Endometrial microvascular endothelial cells (primary cell): ENCODE data around the gene MAS1. TPM values are rescaled to one million over a fixed set of nuclear protein-coding genes. Genes with fewer than 3 reads are reported as not detected.
"Not testable (repeated sequence)": the region's sequence is repeated elsewhere in the genome, so short reads cannot be mapped to it uniquely, and the experiment has no call there.

Experiments used
- in situ Hi-C: cut with HindIII; loops from 2 replicates; pipeline ENCODE4 v1.10.0; 2017; ENCODE audit warnings: low sequenced_read_pairs, low pct_unique_long_range_greater_than_20kb; ENCODE audit errors: inconsistent ontology term
- total RNA-seq: library from RNA; depleted of rRNA; stranded (reverse); fragments of >200 nt; gene quantifications from one replicate; pipeline ENCODE4 v1.2.3, GENCODE V29; 2015; ENCODE audit errors: inconsistent ontology term

The MAS1 gene
- total RNA-seq, 1 donor from 2014 or later: not detected

DNA sequence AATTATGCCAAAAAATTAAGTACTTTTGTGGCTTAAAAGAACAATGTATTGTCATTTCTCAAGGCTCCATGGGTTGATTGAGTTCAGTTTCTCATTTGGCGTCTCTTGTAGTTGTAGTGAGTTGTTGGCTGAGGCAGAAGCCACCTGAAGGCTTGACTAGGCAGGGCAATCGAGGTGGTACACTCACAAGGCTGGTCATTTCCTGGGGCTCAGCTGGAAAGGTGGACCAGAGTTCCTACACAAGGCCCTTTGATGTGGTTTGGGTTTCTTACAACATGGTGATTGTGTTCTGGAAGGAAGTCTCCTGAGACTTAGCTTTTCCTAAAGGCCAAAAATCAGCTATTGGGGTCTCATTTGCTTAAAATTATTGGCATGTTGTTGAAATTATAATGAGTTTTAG is 22.6 kb downstream of the MAS1 start:
- in situ Hi-C loops: no loop called here

DNA sequence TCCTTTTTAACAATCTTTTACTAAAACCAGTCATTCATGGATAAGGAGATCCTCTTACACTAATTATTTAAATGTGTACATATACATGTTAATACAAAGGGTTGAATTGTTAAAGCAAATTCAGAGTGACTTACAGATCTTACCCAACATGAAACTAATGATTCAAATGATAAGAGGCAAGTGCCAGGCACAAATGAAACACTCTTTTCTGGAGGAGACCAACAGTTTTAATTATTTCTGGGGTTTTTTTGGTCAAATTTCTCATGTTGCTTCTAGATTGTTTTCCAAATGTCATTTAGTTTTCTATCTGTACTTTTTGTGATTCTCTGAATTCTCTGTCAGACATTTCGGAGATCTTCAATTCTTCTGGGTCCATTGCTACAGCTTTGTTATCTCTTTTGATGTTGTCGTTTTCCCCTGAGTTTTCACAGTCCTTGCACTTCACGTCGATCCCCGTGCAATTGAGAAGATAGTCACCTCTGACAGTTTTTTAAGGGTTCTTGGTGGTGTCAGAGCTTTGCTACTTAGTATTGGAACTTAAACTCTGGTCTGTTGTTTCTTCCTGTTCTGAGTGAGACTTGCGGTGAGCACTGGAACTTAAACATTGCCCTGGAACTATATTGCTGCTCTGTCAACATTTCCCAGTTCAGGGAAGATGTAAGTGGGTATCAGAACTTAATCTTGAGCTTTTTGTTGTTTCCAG is 23.2 kb downstream of the MAS1 start:
- in situ Hi-C loops: no loop called here

DNA sequence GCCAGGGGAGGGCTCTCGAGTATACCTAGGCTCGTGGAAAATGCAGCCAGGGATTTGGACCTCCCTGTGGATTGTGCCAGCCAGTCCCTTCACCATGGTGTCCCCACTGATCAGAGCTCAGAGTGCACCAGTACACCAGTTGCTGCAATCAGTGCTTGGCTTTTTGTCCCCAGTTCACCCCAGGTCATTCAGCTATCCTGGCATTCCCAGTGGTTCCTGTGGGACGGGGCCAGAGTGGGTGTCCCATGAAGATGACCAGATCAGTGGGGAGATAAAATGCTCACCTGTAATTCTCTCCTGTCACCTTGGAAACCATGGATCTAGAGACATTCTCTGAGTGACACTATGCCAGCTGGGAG is 23.8 kb downstream of the MAS1 start:
- in situ Hi-C loops: no loop called here

DNA sequence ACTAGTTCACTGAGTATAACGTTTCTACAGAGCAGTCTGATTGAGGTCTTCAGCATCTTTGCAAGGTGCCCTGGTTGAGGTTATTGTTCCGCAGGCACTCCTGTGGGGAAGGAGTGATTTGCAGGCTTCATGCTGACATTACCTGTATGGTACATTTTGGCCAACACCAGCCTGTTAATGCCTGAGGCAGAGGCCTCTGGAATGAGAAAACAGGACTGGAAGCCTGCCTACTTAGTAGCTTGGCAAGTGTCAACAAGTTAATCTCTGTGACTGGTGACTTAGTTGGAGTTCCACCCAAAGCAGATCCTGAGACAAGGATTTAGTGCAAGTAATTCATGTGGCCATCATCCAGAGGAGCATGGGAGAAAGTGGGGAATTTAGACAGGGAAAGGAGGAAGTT is 24.6 kb downstream of the MAS1 start:
- in situ Hi-C loops: no loop called here

DNA sequence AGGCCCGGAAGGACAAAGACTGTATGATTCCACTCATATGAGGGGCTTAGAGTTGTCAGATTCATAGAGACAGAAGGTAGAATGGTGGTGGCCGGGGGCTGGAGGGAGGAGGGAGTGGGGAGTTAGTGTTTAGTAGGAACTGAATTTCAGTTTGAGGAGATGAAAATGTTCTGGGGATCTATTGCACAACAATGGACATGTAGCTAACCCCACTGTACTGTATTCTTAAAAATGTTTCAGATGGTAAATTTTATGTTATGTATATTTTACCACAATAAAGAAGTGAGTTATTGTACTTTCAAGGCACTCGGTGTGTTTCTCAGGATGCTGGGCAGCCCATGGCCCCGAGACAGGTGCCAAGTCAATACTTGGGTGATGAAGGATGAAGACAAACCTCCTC is 25.4 kb downstream of the MAS1 start:
- in situ Hi-C loops: no loop called here

DNA sequence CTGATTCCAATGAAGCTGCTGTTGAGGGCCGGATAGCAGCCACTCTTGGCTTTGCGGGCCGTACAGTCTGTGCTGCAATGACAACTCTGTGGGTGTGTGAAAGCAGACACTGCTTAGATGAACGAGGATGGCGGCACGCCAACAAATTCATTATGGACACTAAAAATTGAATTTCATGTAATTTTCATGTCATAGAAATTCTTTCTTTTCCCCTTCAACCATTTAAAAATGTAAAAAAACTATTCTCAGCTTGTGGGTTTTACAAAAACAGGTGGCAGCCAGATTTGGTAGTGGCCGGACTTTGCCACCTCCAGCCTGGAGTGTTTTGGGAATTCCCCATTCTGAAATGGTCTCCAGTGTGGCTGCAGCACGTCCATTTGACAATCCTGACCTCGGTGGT is 26.0 kb downstream of the MAS1 start:
- in situ Hi-C loops: no loop called here

DNA sequence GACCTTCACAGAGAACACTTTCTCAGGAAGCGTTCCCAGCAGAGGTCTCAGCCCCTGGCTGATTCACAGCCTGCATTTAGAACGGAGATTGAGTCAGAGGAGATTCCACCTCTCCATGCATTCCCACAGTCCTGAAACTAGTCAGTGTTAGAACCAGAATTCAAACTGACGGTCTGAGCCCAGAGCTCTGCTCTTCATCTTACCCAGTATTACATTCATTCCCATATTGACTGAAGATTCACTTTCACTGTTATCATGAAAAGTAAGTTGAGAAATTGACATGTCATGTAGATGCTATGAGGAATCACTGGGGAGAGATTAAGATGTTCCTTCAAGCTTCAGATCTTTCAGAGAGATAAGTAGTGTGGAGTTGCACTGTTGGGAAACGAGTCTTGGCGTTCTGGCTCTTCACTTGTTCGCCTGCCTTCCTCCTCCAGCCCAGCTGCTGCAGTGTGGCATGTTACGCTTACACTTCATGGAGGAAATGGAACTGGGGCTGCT is 28.3 kb downstream of the MAS1 start:
- in situ Hi-C loops: no loop called here

DNA sequence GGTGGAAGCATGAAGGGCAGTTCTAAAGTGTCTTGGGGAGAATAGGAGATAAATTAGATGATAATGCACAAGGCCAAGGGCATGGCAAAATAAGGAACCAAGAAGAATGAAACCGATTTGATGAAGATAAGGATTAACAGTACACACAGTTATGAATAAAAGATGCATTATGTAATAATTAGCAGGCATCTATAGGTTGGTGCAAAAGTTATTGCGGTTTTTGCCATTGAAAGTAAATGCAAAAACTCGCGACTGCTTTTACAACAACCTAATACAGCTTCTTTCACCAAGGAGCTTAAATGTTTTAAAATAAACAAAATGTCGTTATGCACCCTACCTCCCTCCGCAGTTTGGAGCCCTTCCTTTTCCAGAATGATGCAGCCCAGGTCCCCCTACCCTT is 29.0 kb downstream of the MAS1 start:
- in situ Hi-C loops: no loop called here

DNA sequence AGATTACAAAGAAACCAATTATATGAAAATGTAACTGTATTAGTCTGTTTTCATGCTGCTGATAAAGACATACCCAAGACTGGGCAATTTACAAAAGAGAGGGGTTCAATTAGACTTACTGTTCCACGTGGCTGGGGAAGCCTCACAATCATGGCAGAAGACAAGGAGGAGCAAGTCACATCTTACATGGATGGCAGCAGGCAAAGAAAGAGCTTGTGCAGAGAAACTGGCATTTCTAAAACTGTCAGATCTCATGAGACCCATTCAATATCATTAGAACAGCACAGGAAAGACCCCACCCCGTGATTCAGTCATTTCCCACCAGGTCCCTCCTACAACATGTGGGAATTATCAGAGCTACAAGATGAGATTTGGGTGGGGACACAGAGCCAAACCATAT is 33.4 kb downstream of the MAS1 start:
- in situ Hi-C loops: not testable (repeated sequence)

DNA sequence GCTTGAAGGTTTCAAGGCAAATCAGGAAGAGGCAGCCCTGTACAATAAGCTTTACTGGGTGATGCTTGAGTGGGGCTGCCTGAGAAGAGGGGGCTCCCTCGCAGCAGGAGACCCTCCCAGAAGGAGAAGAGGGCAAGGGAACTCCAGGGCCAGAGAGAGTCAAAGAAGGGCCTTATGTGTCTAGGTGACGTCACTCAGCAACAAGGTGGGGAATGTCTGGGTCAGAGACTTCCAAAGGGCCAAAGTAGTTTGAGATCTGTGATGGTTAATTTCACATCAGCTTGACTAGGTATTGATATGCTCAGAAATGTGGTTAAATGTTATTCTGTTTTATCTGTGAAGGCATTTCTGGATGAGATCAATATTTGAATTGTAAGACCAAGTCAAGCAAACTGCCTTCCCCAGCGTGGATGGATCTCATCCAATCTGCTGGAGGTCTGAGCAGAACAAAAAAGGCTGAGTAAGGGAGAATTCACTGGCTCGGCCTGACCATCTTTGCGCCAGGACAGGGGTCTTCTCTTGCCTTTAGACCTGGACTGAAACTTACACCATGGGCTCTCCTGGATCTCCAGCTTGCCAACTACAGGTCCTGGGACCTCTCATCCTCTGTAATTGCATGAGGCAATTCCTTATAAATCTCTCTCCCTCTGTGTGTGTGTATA is 35.9 kb downstream of the MAS1 start:
- in situ Hi-C loops: no loop called here

DNA sequence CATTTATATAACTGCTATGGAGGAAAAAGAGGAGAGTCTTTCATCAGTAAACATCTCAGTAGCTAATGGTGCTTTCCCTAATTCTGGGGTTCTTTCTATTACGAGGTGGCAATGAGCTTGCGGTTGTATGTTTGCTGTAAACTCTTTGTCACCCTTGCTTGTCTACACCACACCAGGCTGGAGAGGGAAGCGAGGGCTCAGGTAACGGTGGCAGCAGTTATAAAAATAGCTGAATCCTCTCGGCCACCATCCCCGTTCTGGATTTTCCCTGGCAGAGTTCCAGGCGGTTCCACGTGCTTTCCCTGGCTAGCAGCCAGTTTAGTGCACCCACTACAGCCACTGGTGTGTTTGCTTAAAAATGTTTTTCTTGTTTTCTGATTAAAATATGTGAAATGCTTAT is 39.0 kb downstream of the MAS1 start:
- in situ Hi-C loops: no loop called here

DNA sequence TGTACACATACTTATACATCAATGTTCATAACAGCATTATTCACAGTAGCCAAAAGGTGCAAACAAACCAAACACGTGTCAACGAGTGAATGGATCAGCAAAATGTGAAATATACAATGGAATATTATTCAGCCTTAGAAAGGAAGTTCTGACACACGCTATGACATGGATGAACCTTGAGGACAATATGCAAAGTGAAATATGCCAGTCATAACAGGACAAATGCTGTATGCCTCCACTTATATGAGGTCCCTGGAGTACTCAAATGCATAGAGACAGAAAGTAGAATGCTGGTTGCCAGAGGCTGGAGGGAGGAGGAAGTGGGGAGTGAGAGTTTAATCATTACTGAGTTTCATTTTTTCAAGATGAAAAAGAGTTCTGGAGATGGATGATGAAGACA is 40.3 kb downstream of the MAS1 start:
- in situ Hi-C loops: no loop called here

DNA sequence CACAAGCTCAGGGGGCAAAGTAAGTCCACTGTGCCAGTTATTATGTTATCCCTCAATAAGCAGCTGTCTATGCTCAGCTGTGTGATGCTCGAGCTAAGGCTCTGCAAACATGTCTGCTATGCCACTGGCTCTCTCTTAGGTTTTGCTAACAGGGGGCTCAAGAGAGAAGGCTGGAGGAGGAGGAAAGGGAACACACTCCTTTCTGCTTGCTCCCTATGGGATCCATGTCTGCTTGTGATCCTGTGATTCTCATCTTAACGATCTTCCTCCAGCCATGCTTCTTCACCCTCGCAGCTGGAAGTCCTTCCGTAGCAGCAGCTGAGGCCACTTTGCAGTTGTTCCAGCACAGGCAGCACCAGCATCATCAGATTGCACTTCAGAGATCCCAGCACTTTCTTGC is 41.1 kb downstream of the MAS1 start:
- in situ Hi-C loops: no loop called here

DNA sequence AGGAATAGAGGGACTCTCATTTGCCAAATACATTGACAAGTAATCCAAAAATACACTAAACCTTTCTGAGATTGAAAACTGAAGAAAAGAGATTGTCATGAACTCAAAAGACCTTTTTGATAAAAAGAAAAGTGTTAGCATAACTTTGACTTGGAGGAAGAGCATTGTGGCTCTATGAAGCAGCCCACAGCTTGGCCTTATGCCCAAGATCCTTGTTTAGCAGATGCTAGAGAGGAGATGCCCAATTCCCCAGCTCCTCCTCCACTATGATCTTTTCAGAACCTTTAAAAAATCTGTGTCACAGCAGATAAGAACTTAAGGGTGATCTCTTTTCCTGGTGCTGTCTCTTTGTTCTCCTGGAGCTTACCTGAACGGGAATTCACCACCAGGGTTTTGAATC is 42.3 kb downstream of the MAS1 start:
- in situ Hi-C loops: no loop called here

DNA sequence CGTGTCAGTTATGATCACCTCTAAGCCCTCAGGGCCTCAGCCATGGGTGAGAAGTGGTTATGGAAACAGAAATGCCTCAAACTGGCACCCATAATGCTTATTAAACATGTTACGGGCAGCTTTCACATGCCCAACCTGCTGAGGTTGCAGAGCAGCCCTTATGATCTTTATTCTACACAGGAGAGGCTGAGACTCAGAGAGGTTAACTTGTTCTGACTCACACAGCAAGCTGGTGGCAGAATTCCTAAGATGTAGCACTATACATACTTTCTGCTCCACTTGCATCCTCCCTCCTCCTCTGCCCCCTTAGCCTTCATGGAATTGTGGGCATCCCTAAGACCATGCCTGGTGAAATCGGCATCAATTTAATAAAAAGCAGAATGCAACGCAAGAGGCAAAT is 43.4 kb downstream of the MAS1 start:
- in situ Hi-C loops: no loop called here

DNA sequence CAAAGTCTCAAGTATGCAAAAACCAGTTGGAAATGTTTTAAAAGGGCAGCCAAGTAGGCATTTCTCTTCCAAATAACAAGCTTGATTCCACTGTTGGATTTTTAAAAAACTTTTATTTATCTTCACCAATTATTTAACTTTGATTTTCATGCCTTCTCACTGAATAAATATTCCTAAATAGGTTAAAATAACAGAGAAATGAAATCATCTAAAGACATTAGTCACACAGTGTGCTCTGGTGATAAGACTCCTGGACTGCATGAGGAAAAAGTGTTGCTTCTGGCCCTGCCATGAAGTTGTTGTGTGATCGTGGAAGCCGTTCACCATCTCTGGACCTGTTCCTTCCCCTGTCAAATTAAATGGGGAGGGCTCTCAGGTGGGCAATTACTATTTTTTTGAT is 44.3 kb downstream of the MAS1 start:
- in situ Hi-C loops: no loop called here

DNA sequence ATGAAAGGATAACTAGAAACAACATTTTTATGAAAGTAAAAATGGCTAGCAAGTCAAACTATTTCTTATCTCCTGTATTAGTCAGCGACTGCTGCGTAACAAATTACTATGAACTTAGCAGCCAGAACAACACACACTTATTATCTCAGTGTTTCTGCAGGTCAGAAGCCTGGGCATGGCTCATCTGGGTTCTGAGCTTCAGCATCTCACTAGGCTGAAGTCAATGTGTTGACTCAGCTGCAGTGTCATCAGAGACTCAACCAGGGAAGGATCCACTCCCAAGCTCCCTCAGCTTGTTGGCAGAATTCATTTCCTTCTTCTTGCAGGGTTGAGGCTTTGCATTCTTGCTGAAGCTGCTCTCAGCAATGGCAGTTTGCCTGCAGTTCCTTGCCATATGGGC is 44.8 kb downstream of the MAS1 start:
- in situ Hi-C loops: no loop called here

DNA sequence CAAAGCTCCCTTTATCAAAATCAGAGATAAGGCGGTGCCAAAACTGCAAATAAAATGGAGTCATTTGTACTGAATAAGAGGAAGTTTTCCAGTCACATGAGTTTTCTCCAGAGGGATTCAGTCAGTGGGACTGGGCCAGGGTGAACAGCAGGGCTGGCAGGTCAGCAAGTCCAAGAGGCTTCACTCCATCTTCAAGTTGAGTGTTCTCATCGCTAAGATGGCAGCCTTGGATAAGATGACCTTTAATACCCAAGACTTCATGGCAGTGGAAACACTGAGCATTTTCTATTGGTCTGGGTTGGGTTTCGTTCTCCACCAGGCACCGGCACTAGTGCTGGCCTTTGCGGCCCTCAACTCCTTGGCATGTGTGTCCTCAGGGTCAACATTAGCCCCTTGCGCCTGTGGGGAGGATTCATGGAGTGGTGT is 48.8 kb downstream of the MAS1 start:
- in situ Hi-C loops: no loop called here
